Bronchial epithelial cell (primary cell): ENCODE data around the gene CLN6. TPM values are rescaled to one million over a fixed set of nuclear protein-coding genes. Genes with fewer than 3 reads are reported as not detected.

ENCODE experiments used
- DNase-seq: peaks from one replicate; pipeline ENCODE4 v3.0.0-alpha.2; 2010; ENCODE audit warnings: low read depth
- FAIRE-seq: peaks from 2 replicates; lab custom pipeline; 2011; peaks lifted over from hg19 to GRCh38; lab: Jason Lieb, UNC
- H3K27me3 ChIP-seq: 2 replicates; pipeline ENCODE4 v1.5.1; 2011; ENCODE audit warnings: low read length; ENCODE audit not compliant: control insufficient read depth, insufficient read depth
- H3K36me3 ChIP-seq: 2 replicates; pipeline ENCODE4 v1.5.1; 2011; ENCODE audit warnings: low read length; ENCODE audit not compliant: control insufficient read depth, insufficient read depth
- H3K4me3 ChIP-seq: 2 replicates; pipeline ENCODE4 v1.5.1; 2011; ENCODE audit warnings: mild to moderate bottlenecking, low read depth, low read length, control low read depth
- total RNA-seq: library from RNA; depleted of rRNA; stranded (reverse); fragments of >200 nt; gene quantifications from 2 replicates; pipeline ENCODE4 v1.2.1, GENCODE V29; 2014
- TF ChIP-seq, protein P1 (sequence below): IDR thresholded peaks from 2 replicates; pipeline ENCODE4 v1.5.1; 2011; ENCODE audit warnings: mild to moderate bottlenecking, moderate library complexity, low read length, control low read depth, inconsistent platforms; ENCODE audit not compliant: insufficient read depth, severe bottlenecking

Gene CLN6
- total RNA-seq, 1 donor from 2014 or later: 8.2 TPM

GRCh38 chr15:68261980-68262379 is 32.5 kb upstream of the CLN6 start:
- FAIRE-seq (no peak), DNase-seq (no peak)
- Histone ChIP-seq H3K4me3 (no peak overlapping the region), H3K27me3 (no peaks in the 10 kb centered on the region), H3K36me3 (no peaks in the 10 kb centered on the region)
- TF ChIP-seq, protein P1, sequence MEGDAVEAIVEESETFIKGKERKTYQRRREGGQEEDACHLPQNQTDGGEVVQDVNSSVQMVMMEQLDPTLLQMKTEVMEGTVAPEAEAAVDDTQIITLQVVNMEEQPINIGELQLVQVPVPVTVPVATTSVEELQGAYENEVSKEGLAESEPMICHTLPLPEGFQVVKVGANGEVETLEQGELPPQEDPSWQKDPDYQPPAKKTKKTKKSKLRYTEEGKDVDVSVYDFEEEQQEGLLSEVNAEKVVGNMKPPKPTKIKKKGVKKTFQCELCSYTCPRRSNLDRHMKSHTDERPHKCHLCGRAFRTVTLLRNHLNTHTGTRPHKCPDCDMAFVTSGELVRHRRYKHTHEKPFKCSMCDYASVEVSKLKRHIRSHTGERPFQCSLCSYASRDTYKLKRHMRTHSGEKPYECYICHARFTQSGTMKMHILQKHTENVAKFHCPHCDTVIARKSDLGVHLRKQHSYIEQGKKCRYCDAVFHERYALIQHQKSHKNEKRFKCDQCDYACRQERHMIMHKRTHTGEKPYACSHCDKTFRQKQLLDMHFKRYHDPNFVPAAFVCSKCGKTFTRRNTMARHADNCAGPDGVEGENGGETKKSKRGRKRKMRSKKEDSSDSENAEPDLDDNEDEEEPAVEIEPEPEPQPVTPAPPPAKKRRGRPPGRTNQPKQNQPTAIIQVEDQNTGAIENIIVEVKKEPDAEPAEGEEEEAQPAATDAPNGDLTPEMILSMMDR: no peak

DNA sequence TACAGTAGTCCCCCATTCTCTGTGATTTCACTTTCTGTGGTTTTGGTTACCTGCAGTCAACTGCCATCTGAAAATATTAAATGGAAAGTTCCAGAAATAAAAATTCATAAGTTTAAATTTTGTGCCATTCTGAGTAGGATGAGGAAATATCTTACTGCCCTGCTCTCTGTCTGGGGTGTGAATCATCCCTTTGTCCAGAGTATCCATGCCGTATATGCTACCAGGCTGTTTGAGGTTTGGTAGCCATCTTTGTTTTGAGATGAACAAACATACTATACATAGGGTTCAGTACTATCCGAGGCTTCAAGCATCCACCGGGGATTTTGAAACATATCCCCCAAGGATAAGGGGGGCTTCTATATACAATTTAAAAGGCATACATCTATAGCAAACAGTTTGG is 31.7 kb upstream of the CLN6 start:
- no peak for FAIRE-seq
- TF ChIP-seq, protein P1: no peak
- Histone ChIP-seq H3K36me3 (no peaks in the 10 kb centered on the region), H3K27me3 (no peaks in the 10 kb centered on the region), H3K4me3 (no peak overlapping the region)
- DNase-seq: peak; percentile 71

- FAIRE-seq: no peak
- TF ChIP-seq, protein P1: no peak
- H3K36me3 ChIP-seq: no peaks in the 10 kb centered on the region
- no peak for DNase-seq
- H3K4me3 ChIP-seq: no peak overlapping the region
- H3K27me3 ChIP-seq: no peaks in the 10 kb centered on the region
Observed at GRCh38 chr15:68259883-68260282, 30.4 kb upstream of the CLN6 start.

- Histone ChIP-seq H3K36me3 (no peaks in the 10 kb centered on the region), H3K27me3 (no peaks in the 10 kb centered on the region), H3K4me3 (no peak overlapping the region)
- TF ChIP-seq, protein P1: no peak
- no peak for FAIRE-seq
- peak; percentile 44 for DNase-seq
Observed at GRCh38 chr15:68258692-68259091, 29.2 kb upstream of the CLN6 start.

DNA sequence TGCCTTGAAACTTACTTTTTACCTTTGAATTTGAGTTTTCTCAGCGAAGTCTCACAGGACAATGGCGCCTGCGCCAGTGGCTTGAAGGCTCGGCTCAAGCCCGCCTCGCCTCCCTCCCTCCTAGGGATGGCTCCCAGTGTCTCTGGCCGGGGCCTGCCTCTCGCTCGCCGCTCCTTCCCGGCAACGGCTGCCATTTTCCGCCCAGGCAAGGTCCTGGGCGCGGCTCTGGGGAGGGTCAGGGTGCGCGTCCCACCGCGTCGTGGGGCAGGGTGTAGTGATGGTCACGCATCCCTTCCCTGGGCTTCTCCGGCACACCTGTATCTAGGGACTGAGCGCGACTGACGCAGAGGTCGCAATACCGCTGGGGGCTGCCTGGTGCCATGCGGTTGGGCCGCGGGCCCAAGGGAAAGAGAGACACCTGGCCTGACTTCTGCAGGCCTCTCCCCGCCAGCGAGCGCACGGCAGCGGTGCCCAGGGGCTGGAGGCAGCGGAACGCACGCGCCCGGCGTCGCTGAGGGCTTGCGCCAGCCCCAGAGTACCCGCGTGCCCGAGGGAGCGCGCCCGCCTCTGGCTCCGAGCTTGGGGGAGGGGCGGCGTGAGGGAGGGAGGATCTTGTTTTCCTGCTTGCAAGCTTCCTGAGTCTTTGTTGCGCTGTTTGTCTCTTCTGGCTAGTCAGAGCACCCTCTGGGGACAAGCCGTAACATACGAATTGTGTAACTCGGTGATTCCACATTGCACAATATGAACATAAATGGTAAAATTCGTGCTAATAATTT is 27.3 kb upstream of the CLN6 start:
- Histone ChIP-seq H3K4me3 (peak overlapping the region; percentile 30), H3K36me3 (no peaks in the 10 kb centered on the region), H3K27me3 (no peaks in the 10 kb centered on the region)
- FAIRE-seq (no peak), DNase-seq (peak; percentile 90)
- TF ChIP-seq, protein P1: no peak
